K562 (cell line): ENCODE measurements around the gene GPR3.

Experiments
- CHD2 ChIP-seq: IDR thresholded peaks from 2 replicates; pipeline ENCODE4 v1.6.1; 2011; ENCODE audit warnings: low read depth, low read length
- CHD4 ChIP-seq: fragments of 200-600 bp; sonication (generic); IDR thresholded peaks from 3 replicates; pipeline ENCODE4 v1.6.1; 2012; ENCODE audit warnings: low read depth, mild to moderate bottlenecking, mixed read lengths, low read length, inconsistent platforms; ENCODE audit not compliant: insufficient read depth, insufficient replicate concordance, poor library complexity, severe bottlenecking
- CTCF ChIP-seq, 3 experiments: IDR thresholded peaks in 2 of 3; conservative IDR thresholded peaks in 1 of 3; 2 replicates each; pipeline ENCODE4 v1.5.1; 2011 to 2012; ENCODE audit warnings: low read length in 3 of 3, mild to moderate bottlenecking in 3 of 3, control low read depth in 2 of 3, improper control_type of control experiment in 1 of 3, inconsistent platforms in 1 of 3, low read depth in 1 of 3, mixed read lengths in 1 of 3, moderate library complexity in 1 of 3; ENCODE audit not compliant: insufficient read depth in 2 of 3
- GABPA ChIP-seq: fragments of 200-800 bp; sonication (Bioruptor generic); conservative IDR thresholded peaks from 2 replicates; pipeline ENCODE4 v1.6.1; 2016; ENCODE audit warnings: low read depth, missing genetic modification characterization, missing compliant biosample characterization
- NCOA4 ChIP-seq: fragments of 450-650 bp; IDR thresholded peaks from 2 replicates; pipeline ENCODE4 v1.6.1; 2018; ENCODE audit warnings: mild to moderate bottlenecking; ENCODE audit not compliant: partially characterized antibody
- RAD21 ChIP-seq, 2 experiments: fragments of 250-450 bp in 1 of 2; fragments of 450-650 bp in 1 of 2; sonication (Bioruptor Pico) in 1 of 2; formaldehyde crosslinking in 1 of 2; IDR thresholded peaks in 1 of 2; conservative IDR thresholded peaks in 1 of 2; 2 replicates each; pipeline versions ENCODE4 v1.4.0 to v1.8.0; 2020 to 2022; ENCODE audit warnings: mild to moderate bottlenecking in 2 of 2, moderate library complexity in 1 of 2
- RAD51 ChIP-seq: fragments of 450-650 bp; IDR thresholded peaks from 2 replicates; pipeline ENCODE4 v1.7.1; 2016; ENCODE audit warnings: low read depth, mild to moderate bottlenecking, borderline replicate concordance
- SMARCA5 ChIP-seq: fragments of 450-650 bp; IDR thresholded peaks from 2 replicates; pipeline ENCODE4 v1.6.1; 2016
- SREBF2 ChIP-seq: sonication (generic); formaldehyde crosslinking; IDR thresholded peaks from 2 replicates; pipeline ENCODE4 v1.4.0; 2020; ENCODE audit warnings: mild to moderate bottlenecking, missing genetic modification reagents
- TAF1 ChIP-seq: IDR thresholded peaks from 2 replicates; pipeline ENCODE4 v1.6.1; 2011; ENCODE audit warnings: mild to moderate bottlenecking, low read length, moderate library complexity; ENCODE audit not compliant: insufficient read depth, control insufficient read depth, severe bottlenecking; ENCODE audit errors: extremely low read depth
- ZSCAN29 ChIP-seq: fragments of 450-650 bp; IDR thresholded peaks from 2 replicates; pipeline ENCODE4 v1.6.1; 2017
- ZZZ3 ChIP-seq: fragments of 450-650 bp; IDR thresholded peaks from 2 replicates; pipeline ENCODE4 v1.6.1; 2016; ENCODE audit warnings: antibody characterized with exemption, mild to moderate bottlenecking, moderate library complexity

DNA sequence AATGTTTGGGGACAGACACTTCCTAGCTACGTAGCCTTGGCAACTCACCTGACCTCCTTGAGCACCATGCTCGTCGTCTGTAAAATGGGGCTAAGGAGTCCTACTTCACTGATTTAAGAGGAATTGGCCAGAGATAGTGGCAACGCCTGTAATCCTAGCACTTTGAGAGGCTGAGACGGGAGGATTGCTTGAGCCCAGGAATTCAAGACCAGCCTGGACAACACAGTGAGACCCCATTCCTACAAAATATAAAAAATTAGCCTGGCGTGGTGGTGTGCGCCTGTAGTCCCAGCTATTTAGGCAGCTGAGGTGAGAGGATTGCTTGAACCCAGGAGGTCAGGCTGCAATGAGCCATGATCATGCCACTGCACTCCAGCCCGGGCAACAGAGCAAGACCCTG is 46.1 kb upstream of the GPR3 start:
- TF ChIP-seq TAF1 (no peak), CHD4 (no peak), RAD21 (CRISPR knock-in tag; conservative IDR thresholded peaks at IDR 0.05 in 1 of 2, IDR thresholded peaks at IDR 0.05 in 1 of 2) (no peak), CTCF (IDR thresholded peaks at IDR 0.05 in 2 of 3, conservative IDR thresholded peaks at IDR 0.05 in 1 of 3; ENCODE audit: insufficient read depth in 2 of 3, low read depth in 1 of 3, low read length in 3 of 3) (no peak), SMARCA5 (no peak), RAD51 (no peak), ZZZ3 (no peak), NCOA4 (no peak), SREBF2 (no peak), GABPA (tag) (no peak), CHD2 (no peak), ZSCAN29 (no peak)
